T1000 (cell line): ENCODE measurements around the gene RNF19B.

Experiments
- DNase-seq: peaks from one replicate; lab custom pipeline; 2025; ENCODE audit warnings: mixed read lengths; lab: John Stamatoyannopoulos, UW

RNF19B gene

GRCh38 chr1:32886828-32887414 is 77.7 kb downstream of the RNF19B start:
- DNase-seq = no peak
